HG03571 (cell line): ENCODE data around the gene TCEAL4.

Experiments
- ATAC-seq: cut with Tn5 transposase; IDR thresholded peaks from one replicate; pipeline ENCODE4 v1.9.1; 2021; ENCODE audit not compliant: unreplicated experiment

Gene TCEAL4

GRCh38 chrX:103585411-103586313, at the start of gene TCEAL4:
TSS of gene TCEAL4 (plus strand) at chrX:103585515. CDS start at chrX:103586676, 1,161 bp downstream.
- ATAC-seq = peak; percentile 87

- ATAC-seq = no peak
Measured at GRCh38 chrX:103536071-103536470, 49.2 kb upstream of the TCEAL4 start.

GRCh38 chrX:103536732-103537131, 48.6 kb upstream of the TCEAL4 start:
- ATAC-seq = no peak

- ATAC-seq = no peak
Measured at GRCh38 chrX:103537871-103538387, 47.4 kb upstream of the TCEAL4 start.

- ATAC-seq = no peak
Measured at GRCh38 chrX:103538728-103539127, 46.6 kb upstream of the TCEAL4 start.

GRCh38 chrX:103539695-103540094, 45.6 kb upstream of the TCEAL4 start:
- ATAC-seq = no peak

GRCh38 chrX:103540145-103540544, 45.2 kb upstream of the TCEAL4 start:
- no peak for ATAC-seq

GRCh38 chrX:103549916-103550315, 35.4 kb upstream of the TCEAL4 start:
- no peak for ATAC-seq

GRCh38 chrX:103550415-103551051, 34.8 kb upstream of the TCEAL4 start:
- no peak for ATAC-seq

- no peak for ATAC-seq
Measured at GRCh38 chrX:103552236-103552635, 33.1 kb upstream of the TCEAL4 start.

- peak; percentile 98 for ATAC-seq
Measured at GRCh38 chrX:103554687-103555424, 30.5 kb upstream of the TCEAL4 start.

GRCh38 chrX:103556963-103557612, 28.2 kb upstream of the TCEAL4 start:
- no peak for ATAC-seq

- ATAC-seq = no peak
Measured at GRCh38 chrX:103560256-103560655, 25.1 kb upstream of the TCEAL4 start.

GRCh38 chrX:103562801-103563200, 22.5 kb upstream of the TCEAL4 start:
- no peak for ATAC-seq

- ATAC-seq = peak; percentile 69
Measured at GRCh38 chrX:103565197-103565596, 20.1 kb upstream of the TCEAL4 start.

- no peak for ATAC-seq
Measured at GRCh38 chrX:103565752-103566151, 19.6 kb upstream of the TCEAL4 start.

GRCh38 chrX:103571121-103571520, 14.2 kb upstream of the TCEAL4 start:
- ATAC-seq = no peak

- no peak for ATAC-seq
Measured at GRCh38 chrX:103571726-103572125, 13.6 kb upstream of the TCEAL4 start.

GRCh38 chrX:103573202-103573601, 12.1 kb upstream of the TCEAL4 start:
- no peak for ATAC-seq

- no peak for ATAC-seq
Measured at GRCh38 chrX:103584596-103584995, 719 bp upstream of the TCEAL4 start.

- ATAC-seq = no peak
Measured at GRCh38 chrX:103586314-103586646, 965 bp downstream of the TCEAL4 start.
